MM.1S (cell line): ENCODE data around the gene PEAK1.
"Not testable (repeated sequence)": the region's sequence is repeated elsewhere in the genome, so short reads cannot be mapped to it uniquely, and the experiment has no call there.

Experiments used
- DNase-seq: peaks from one replicate; pipeline ENCODE4 v3.0.0-alpha.2; 2015
- H2AFZ ChIP-seq: fragments of 300-600 bp; sonication (generic); 2 replicates; pipeline ENCODE4 v1.6.0; 2016; ENCODE audit warnings: antibody characterized with exemption, low read length
- H3F3A ChIP-seq: fragments of 300-600 bp; sonication (generic); 2 replicates; pipeline ENCODE4 v1.6.1; 2016; ENCODE audit warnings: mild to moderate bottlenecking, antibody characterized with exemption, low read length, moderate library complexity, mixed read lengths; ENCODE audit not compliant: insufficient read depth
- H3K27ac ChIP-seq: fragments of 300-600 bp; sonication (generic); 2 replicates; pipeline ENCODE4 v1.5.1; 2016; ENCODE audit warnings: mild to moderate bottlenecking, low read length
- H3K27me3 ChIP-seq: fragments of 300-600 bp; sonication (generic); replicated peaks from 2 replicates; pipeline ENCODE4 v1.6.0; 2016; ENCODE audit warnings: low read length; ENCODE audit not compliant: insufficient read depth
- H3K36me3 ChIP-seq: fragments of 300-600 bp; sonication (generic); replicated peaks from 2 replicates; pipeline ENCODE4 v1.6.1; 2016; ENCODE audit warnings: mild to moderate bottlenecking, low read length, mixed read lengths; ENCODE audit not compliant: insufficient read depth
- H3K4me1 ChIP-seq: fragments of 300-600 bp; sonication (generic); 2 replicates; pipeline ENCODE4 v1.6.1; 2016; ENCODE audit warnings: low read length, mixed read lengths
- H3K4me2 ChIP-seq: fragments of 300-600 bp; sonication (generic); 2 replicates; pipeline ENCODE4 v1.6.0; 2016; ENCODE audit warnings: low read depth, low read length
- H3K4me3 ChIP-seq: fragments of 300-600 bp; sonication (generic); 2 replicates; pipeline ENCODE4 v1.5.1; 2016; ENCODE audit warnings: low read length, mixed read lengths
- H3K79me2 ChIP-seq: fragments of 300-600 bp; sonication (generic); 2 replicates; pipeline ENCODE4 v1.6.1; 2016; ENCODE audit warnings: mixed run types, low read length, mixed read lengths
- H3K9ac ChIP-seq: fragments of 300-600 bp; sonication (generic); 2 replicates; pipeline ENCODE4 v1.6.1; 2016; ENCODE audit warnings: low read length, mixed read lengths
- H3K9me2 ChIP-seq: fragments of 300-600 bp; sonication (generic); replicated peaks from 2 replicates; pipeline ENCODE4 v1.6.1; 2016; ENCODE audit warnings: mild to moderate bottlenecking, low read length, mixed read lengths; ENCODE audit not compliant: insufficient read depth
- H3K9me3 ChIP-seq: fragments of 300-600 bp; sonication (generic); replicated peaks from 2 replicates; pipeline ENCODE4 v1.6.1; 2016; ENCODE audit warnings: mild to moderate bottlenecking, low read length, mixed read lengths; ENCODE audit not compliant: insufficient read depth
- H4K20me1 ChIP-seq: fragments of 300-600 bp; sonication (generic); 2 replicates; pipeline ENCODE4 v1.6.1; 2016; ENCODE audit warnings: mild to moderate bottlenecking, low read length, moderate library complexity, mixed read lengths; ENCODE audit not compliant: insufficient read depth
- EZH2 ChIP-seq: fragments of 300-600 bp; sonication (generic); optimal IDR thresholded peaks from 2 replicates; pipeline ENCODE3; 2017; ENCODE audit warnings: low read depth, mild to moderate bottlenecking, antibody characterized with exemption, low read length, mixed read lengths
- EZH2phosphoT487 ChIP-seq: fragments of 300-600 bp; sonication (generic); IDR thresholded peaks from 2 replicates; pipeline ENCODE4 v1.6.1; 2018; ENCODE audit warnings: antibody characterized with exemption, low read length
- TF ChIP-seq, protein P1 (sequence below): fragments of 300-600 bp; sonication (generic); IDR thresholded peaks from 2 replicates; pipeline ENCODE4 v1.5.1; 2016; ENCODE audit warnings: antibody characterized with exemption, low read length, mixed read lengths

The PEAK1 gene

GRCh38 chr15:77187751-77188464 is 232.0 kb downstream of the PEAK1 start:
- Histone ChIP-seq H3F3A (peaks cover 24% of the 10 kb centered on the region), H3K27ac (peak overlapping the region; percentile 60), H3K27me3 (no peaks in the 10 kb centered on the region), H4K20me1 (no peaks in the 10 kb centered on the region), H3K4me3 (peak overlapping the region; percentile 26; the same call in 1 of the 2 replicates), H3K4me2 (peak overlapping the region; percentile 67), H3K36me3 (no peaks in the 10 kb centered on the region), H3K79me2 (no peaks in the 10 kb centered on the region), H3K9me3 (no peaks in the 10 kb centered on the region), H3K4me1 (peaks cover 42% of the 10 kb centered on the region), H2AFZ (no peak overlapping the region), H3K9me2 (no peaks in the 10 kb centered on the region), H3K9ac (peak overlapping the region; percentile 44; the same call in 1 of the 2 replicates)
- peak; percentile 73 for DNase-seq
- TF ChIP-seq EZH2, result no peak

- Histone ChIP-seq H3K9me2 (no peaks in the 10 kb centered on the region), H3K4me3 (no peak overlapping the region), H3K4me2 (peak overlapping the region; percentile 67; the same call in 1 of the 2 replicates), H3K27ac (peak overlapping the region; percentile 60; the same call in 1 of the 2 replicates), H3F3A (peaks cover 36% of the 10 kb centered on the region), H4K20me1 (no peaks in the 10 kb centered on the region), H3K4me1 (peaks cover 52% of the 10 kb centered on the region), H2AFZ (no peak overlapping the region), H3K27me3 (no peaks in the 10 kb centered on the region), H3K79me2 (no peaks in the 10 kb centered on the region), H3K9me3 (no peaks in the 10 kb centered on the region), H3K9ac (peak overlapping the region; percentile 44; the same call in 1 of the 2 replicates), H3K36me3 (no peaks in the 10 kb centered on the region)
- TF ChIP-seq EZH2phosphoT487 (no peak), EZH2 (no peak)
- TF ChIP-seq, protein P1, sequence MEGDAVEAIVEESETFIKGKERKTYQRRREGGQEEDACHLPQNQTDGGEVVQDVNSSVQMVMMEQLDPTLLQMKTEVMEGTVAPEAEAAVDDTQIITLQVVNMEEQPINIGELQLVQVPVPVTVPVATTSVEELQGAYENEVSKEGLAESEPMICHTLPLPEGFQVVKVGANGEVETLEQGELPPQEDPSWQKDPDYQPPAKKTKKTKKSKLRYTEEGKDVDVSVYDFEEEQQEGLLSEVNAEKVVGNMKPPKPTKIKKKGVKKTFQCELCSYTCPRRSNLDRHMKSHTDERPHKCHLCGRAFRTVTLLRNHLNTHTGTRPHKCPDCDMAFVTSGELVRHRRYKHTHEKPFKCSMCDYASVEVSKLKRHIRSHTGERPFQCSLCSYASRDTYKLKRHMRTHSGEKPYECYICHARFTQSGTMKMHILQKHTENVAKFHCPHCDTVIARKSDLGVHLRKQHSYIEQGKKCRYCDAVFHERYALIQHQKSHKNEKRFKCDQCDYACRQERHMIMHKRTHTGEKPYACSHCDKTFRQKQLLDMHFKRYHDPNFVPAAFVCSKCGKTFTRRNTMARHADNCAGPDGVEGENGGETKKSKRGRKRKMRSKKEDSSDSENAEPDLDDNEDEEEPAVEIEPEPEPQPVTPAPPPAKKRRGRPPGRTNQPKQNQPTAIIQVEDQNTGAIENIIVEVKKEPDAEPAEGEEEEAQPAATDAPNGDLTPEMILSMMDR, result peak; percentile 73
- DNase-seq, result peak; percentile 43
Observed at GRCh38 chr15:77186594-77187011, 233.3 kb downstream of the PEAK1 start.

- no peak overlapping the region for H3K27ac ChIP-seq
- no peaks in the 10 kb centered on the region for H3K9me2 ChIP-seq
- no peaks in the 10 kb centered on the region for H4K20me1 ChIP-seq
- H3K9me3 ChIP-seq, result no peaks in the 10 kb centered on the region
- H3K4me2 ChIP-seq, result no peak overlapping the region
- no peak overlapping the region for H3K4me3 ChIP-seq
- no peak for DNase-seq
- TF ChIP-seq, protein P1, result no peak
- no peak for TF ChIP-seq EZH2phosphoT487
- no peak for TF ChIP-seq EZH2
- no peaks in the 10 kb centered on the region for H3K27me3 ChIP-seq
- no peak overlapping the region for H3K9ac ChIP-seq
- peaks cover 65% of the 10 kb centered on the region for H3K4me1 ChIP-seq
- peaks cover 46% of the 10 kb centered on the region for H3F3A ChIP-seq
- H3K79me2 ChIP-seq, result no peaks in the 10 kb centered on the region
- no peak overlapping the region for H2AFZ ChIP-seq
- no peaks in the 10 kb centered on the region for H3K36me3 ChIP-seq
Observed at GRCh38 chr15:77185242-77185785, 234.6 kb downstream of the PEAK1 start.

DNA sequence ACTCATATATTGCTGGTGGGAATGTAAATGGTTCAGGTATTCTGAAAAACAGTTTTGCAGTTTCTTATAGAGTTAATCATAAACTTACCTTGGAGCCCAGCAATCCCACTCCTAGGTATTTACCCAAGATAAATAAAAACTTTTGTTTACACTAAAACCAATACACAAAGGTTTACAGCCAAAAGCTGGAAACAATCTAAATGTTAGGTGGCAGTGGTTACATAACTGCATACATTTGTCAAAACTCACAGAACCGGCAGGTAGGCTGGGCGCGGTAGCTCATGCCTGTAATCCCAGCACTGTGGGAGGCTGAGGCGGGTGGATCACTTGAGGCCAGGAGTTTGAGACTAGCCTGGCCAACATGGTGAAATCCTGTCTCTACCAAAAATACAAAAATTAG is 235.6 kb downstream of the PEAK1 start:
- not testable (repeated sequence) for H3K9ac ChIP-seq, H3K27me3 ChIP-seq, H3K9me2 ChIP-seq, H3K79me2 ChIP-seq, H3K36me3 ChIP-seq, H3K9me3 ChIP-seq, H2AFZ ChIP-seq, H3K27ac ChIP-seq, H3K4me3 ChIP-seq, H3K4me2 ChIP-seq, H4K20me1 ChIP-seq, DNase-seq
- Histone ChIP-seq H3F3A (peaks cover 44% of the 10 kb centered on the region), H3K4me1 (peaks cover 68% of the 10 kb centered on the region)
